Measurements from ENCODE around the gene NVL. TPM values are rescaled to one million over a fixed set of nuclear protein-coding genes. Genes with fewer than 3 reads are reported as not detected.
"Not testable (repeated sequence)": the region's sequence is repeated elsewhere in the genome, so short reads cannot be mapped to it uniquely, and the experiment has no call there.

NVL gene
- total RNA-seq, 1 donor from 2014 or later, result 34.6 TPM

- Histone ChIP-seq H3K27me3 (no peaks in the 10 kb centered on the region), H3K27ac (peak within 1 kb of the TSS; percentile 89), H3K4me1 (peaks cover 26% of the 10 kb centered on the region), H3K36me3 (no peaks in the 10 kb centered on the region), H3K9me3 (no peaks in the 10 kb centered on the region), H3K4me3 (peak within 1 kb of the TSS; percentile 69 to 98)
- peak; percentile 97 to 99 for TF ChIP-seq POLR2AphosphoS5 (IDR thresholded peaks at IDR 0.05; ENCODE audit: insufficient read depth in 1 of 2, low read depth in 1 of 2)
- no peak for TF ChIP-seq CTCF (IDR thresholded peaks at IDR 0.05)
- peak in 1 of 2 donors; percentile 92 for TF ChIP-seq POLR2A (IDR thresholded peaks at IDR 0.05)
- DNase-seq (ENCODE audit: extremely low spot score in 2 of 2), result peak in 1 of 2 donors; percentile 94
- intact Hi-C loops (cut with DNase I), result loop anchor here (10.0 kb wide), 1 partner anchor 242 kb away; the partner anchor contains the start of gene FBXO28
Observed at GRCh38 chr1:224356685-224357625, 27.0 kb upstream of the NVL start, which contains the start of gene CNIH4. Gene CNIH4, plus strand, starts transcription at chr1:224356879. Its CDS starts 46 bp downstream, at chr1:224356925.

GRCh38 chr1:224353975-224354925 lies 24.3 kb upstream of the NVL start:
- intact Hi-C loops (cut with DNase I), result loop anchor here (10.0 kb wide), 1 partner anchor 239 kb away; the partner anchor contains the start of gene FBXO28
- no peak overlapping the region for H3K4me3 ChIP-seq
- DNase-seq (ENCODE audit: extremely low spot score in 2 of 2), result no peak
- no peak overlapping the region for H3K27ac ChIP-seq
- no peaks in the 10 kb centered on the region for H3K36me3 ChIP-seq
- TF ChIP-seq CTCF (IDR thresholded peaks at IDR 0.05) (no peak), POLR2A (IDR thresholded peaks at IDR 0.05) (no peak)
- H3K9me3 ChIP-seq, result no peaks in the 10 kb centered on the region
- H3K27me3 ChIP-seq, result no peaks in the 10 kb centered on the region
- peaks cover 18% of the 10 kb centered on the region for H3K4me1 ChIP-seq

GRCh38 chr1:224352436-224353085 lies 22.6 kb upstream of the NVL start:
- H3K4me1 ChIP-seq; H3K27me3 ChIP-seq; DNase-seq (ENCODE audit: extremely low spot score in 2 of 2); H3K27ac ChIP-seq; H3K36me3 ChIP-seq; H3K9me3 ChIP-seq; H3K4me3 ChIP-seq: not testable (repeated sequence)
- intact Hi-C loops (cut with DNase I), result loop anchor here (10.0 kb wide), 1 partner anchor 238 kb away; the partner anchor contains the start of gene FBXO28

GRCh38 chr1:224349716-224350115 lies 19.7 kb upstream of the NVL start:
- H3K36me3 ChIP-seq; DNase-seq (ENCODE audit: extremely low spot score in 2 of 2); H3K9me3 ChIP-seq; H3K27ac ChIP-seq; H3K4me1 ChIP-seq; H3K4me3 ChIP-seq; H3K27me3 ChIP-seq: not testable (repeated sequence)
- intact Hi-C loops (cut with DNase I), result loop anchor here (10.0 kb wide), 1 partner anchor 235 kb away; the partner anchor contains the start of gene FBXO28

GRCh38 chr1:224348137-224348536 lies 18.2 kb upstream of the NVL start:
- H3K9me3 ChIP-seq, result peaks cover 15% of the 10 kb centered on the region
- H3K4me1 ChIP-seq, result no peaks in the 10 kb centered on the region
- intact Hi-C loops (cut with DNase I), result no loop called here
- TF ChIP-seq POLR2A (IDR thresholded peaks at IDR 0.05) (no peak), POLR2AphosphoS5 (IDR thresholded peaks at IDR 0.05; ENCODE audit: insufficient read depth in 1 of 2, low read depth in 1 of 2) (no peak), CTCF (IDR thresholded peaks at IDR 0.05) (no peak)
- H3K36me3 ChIP-seq, result no peaks in the 10 kb centered on the region
- DNase-seq (ENCODE audit: extremely low spot score in 2 of 2), result no peak
- H3K27me3 ChIP-seq, result no peaks in the 10 kb centered on the region
- H3K4me3 ChIP-seq, result no peak overlapping the region
- no peak overlapping the region for H3K27ac ChIP-seq

All from vagina (tissue), 2 donors.